Mesothelial cell of epicardium (in vitro differentiated cells): Measurements from ENCODE around the gene IGFBP2. TPM values are rescaled to one million over a fixed set of nuclear protein-coding genes. Genes with fewer than 3 reads are reported as not detected.
A peak's percentile ranks its signal among the peaks of the same experiment; 100 is the strongest.

ENCODE experiments used
- DNase-seq, 2 experiments: peaks; one replicate each; pipeline ENCODE4 v3.0.0; 2021; ENCODE audit warnings: low spot score in 2 of 2; ENCODE audit not compliant: unreplicated experiment in 2 of 2
- H3K27ac Mint-ChIP-seq: 2 replicates; pipeline ENCODE4 v1.8.0; 2021; ENCODE audit warnings: mixed read lengths
- H3K27me3 Mint-ChIP-seq: 2 replicates; pipeline ENCODE4 v1.8.0; 2021; ENCODE audit warnings: low read depth, mixed read lengths
- H3K36me3 Mint-ChIP-seq: 2 replicates; pipeline ENCODE4 v1.8.0; 2021; ENCODE audit warnings: mixed read lengths
- H3K4me1 Mint-ChIP-seq: 2 replicates; pipeline ENCODE4 v1.8.0; 2021; ENCODE audit warnings: mixed read lengths
- H3K4me3 Mint-ChIP-seq: 2 replicates; pipeline ENCODE4 v1.8.0; 2021; ENCODE audit warnings: mild to moderate bottlenecking, moderate library complexity, mixed read lengths
- H3K9me3 Mint-ChIP-seq: 2 replicates; pipeline ENCODE4 v1.8.0; 2021; ENCODE audit warnings: mixed read lengths
- CTCF ChIP-seq: fragments of 200-600 bp; sonication (generic); IDR thresholded peaks from one replicate; pipeline ENCODE4 v1.5.0; 2021; ENCODE audit warnings: antibody characterized with exemption; ENCODE audit not compliant: unreplicated experiment
- total RNA-seq: library from RNA; stranded (reverse); gene quantifications from 3 replicates; pipeline ENCODE4 v1.2.1, GENCODE V29; 2021

The IGFBP2 gene, protein sequence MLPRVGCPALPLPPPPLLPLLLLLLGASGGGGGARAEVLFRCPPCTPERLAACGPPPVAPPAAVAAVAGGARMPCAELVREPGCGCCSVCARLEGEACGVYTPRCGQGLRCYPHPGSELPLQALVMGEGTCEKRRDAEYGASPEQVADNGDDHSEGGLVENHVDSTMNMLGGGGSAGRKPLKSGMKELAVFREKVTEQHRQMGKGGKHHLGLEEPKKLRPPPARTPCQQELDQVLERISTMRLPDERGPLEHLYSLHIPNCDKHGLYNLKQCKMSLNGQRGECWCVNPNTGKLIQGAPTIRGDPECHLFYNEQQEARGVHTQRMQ
- total RNA-seq, result 376 to 409 TPM (median 381 TPM) in 3 replicates

DNA sequence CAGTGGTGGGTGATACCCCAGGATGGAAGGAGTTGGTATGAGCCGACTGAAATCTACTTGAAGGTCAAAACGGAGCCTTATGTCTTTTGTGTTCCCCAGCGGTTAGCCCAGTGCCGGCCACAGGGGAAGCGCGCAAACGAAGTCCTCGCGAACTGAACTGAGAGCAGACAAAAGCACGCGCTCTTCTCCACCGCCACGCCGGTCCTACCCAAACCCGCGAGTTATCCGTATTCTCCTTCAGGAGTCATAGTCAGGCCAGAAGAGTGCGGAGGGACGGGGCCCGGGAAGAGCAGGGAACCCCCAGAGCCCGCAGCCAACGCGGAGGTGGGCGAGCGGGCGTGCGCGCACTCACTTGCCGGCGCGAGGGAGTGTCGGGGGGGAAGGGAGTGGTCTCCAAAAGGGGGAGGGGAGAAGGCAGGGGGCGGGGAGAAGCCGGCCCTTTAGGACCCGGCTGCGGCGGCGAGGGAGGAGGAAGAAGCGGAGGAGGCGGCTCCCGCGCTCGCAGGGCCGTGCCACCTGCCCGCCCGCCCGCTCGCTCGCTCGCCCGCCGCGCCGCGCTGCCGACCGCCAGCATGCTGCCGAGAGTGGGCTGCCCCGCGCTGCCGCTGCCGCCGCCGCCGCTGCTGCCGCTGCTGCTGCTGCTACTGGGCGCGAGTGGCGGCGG, at the start of gene IGFBP2:
Gene IGFBP2 (plus strand): TSS at position 469 of the 664 bp plus-strand sequence. CDS start 104 bp downstream, at position 573.
- Mint-ChIP-seq H3K9me3 (peaks cover 6% of the 10 kb centered on the region), H3K36me3 (peaks cover 6% of the 10 kb centered on the region), H3K4me3 (peak within 1 kb of the TSS; percentile 95), H3K27me3 (no peaks in the 10 kb centered on the region), H3K27ac (peak within 1 kb of the TSS; percentile 88), H3K4me1 (peaks cover 46% of the 10 kb centered on the region)
- no peak for TF ChIP-seq CTCF
- DNase-seq, result peak; percentile 54 to 71

DNA sequence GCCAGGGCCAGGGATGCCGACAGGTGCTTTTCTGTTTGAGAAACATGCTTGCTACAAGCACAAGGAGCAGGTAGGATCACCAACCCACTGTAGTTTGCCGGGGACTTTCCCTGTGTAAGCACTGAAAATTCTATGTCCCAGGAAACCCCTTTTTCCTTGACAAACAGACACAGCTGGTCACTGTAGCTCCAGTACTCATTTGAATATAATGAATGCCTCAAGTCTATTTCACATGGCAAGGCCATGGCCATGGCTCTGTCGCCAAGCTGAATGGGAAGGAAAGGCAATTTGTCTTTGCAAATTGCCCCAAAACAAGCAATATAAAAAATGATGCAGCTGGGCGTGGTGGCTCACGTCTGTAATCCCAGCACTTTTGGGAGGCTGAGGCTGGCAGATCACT, 49.6 kb upstream of the IGFBP2 start:
- Mint-ChIP-seq H3K27ac (peak overlapping the region; percentile 72), H3K4me1 (peaks cover 19% of the 10 kb centered on the region), H3K9me3 (no peaks in the 10 kb centered on the region), H3K36me3 (no peaks in the 10 kb centered on the region), H3K27me3 (peaks cover 2% of the 10 kb centered on the region), H3K4me3 (no peak overlapping the region)
- no peak for TF ChIP-seq CTCF
- no peak for DNase-seq

GRCh38 chr2:216584112-216584511, 49.1 kb upstream of the IGFBP2 start:
- H3K4me3 Mint-ChIP-seq, result no peak overlapping the region
- no peak for DNase-seq
- TF ChIP-seq CTCF, result no peak
- H3K27ac Mint-ChIP-seq, result no peak overlapping the region
- peaks cover 20% of the 10 kb centered on the region for H3K4me1 Mint-ChIP-seq
- H3K9me3 Mint-ChIP-seq, result no peaks in the 10 kb centered on the region
- H3K36me3 Mint-ChIP-seq, result no peaks in the 10 kb centered on the region
- peaks cover 2% of the 10 kb centered on the region for H3K27me3 Mint-ChIP-seq

DNA sequence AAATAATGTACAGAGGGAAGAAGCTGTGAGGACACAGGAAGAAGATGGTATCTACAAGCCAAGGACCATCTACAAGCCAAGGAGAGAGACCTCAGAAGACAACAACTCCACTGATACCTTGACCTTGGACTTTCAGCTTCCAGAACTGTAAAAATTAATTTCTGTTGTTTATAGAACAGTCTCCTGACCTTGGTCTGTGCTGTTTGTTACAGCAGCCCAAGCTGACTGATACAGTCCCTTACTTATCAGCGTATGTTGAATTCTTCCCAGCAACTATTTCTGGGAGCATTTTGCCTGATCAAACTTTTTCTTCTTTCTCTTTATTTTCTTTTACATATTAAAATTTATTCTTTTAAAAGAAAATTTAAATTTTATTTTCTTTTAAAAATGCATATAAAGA, 47.8 kb upstream of the IGFBP2 start:
- Mint-ChIP-seq H3K27me3 (peaks cover 2% of the 10 kb centered on the region), H3K4me1 (peaks cover 26% of the 10 kb centered on the region), H3K4me3 (no peak overlapping the region), H3K36me3 (no peaks in the 10 kb centered on the region), H3K27ac (no peak overlapping the region), H3K9me3 (no peaks in the 10 kb centered on the region)
- DNase-seq, result no peak
- TF ChIP-seq CTCF, result no peak

- no peaks in the 10 kb centered on the region for H3K27me3 Mint-ChIP-seq
- H3K36me3 Mint-ChIP-seq, result no peaks in the 10 kb centered on the region
- H3K4me3 Mint-ChIP-seq, result no peak overlapping the region
- DNase-seq, result no peak
- peaks cover 21% of the 10 kb centered on the region for H3K4me1 Mint-ChIP-seq
- peak overlapping the region; percentile 44 for H3K27ac Mint-ChIP-seq
- TF ChIP-seq CTCF, result no peak
- no peaks in the 10 kb centered on the region for H3K9me3 Mint-ChIP-seq
Observed at GRCh38 chr2:216588861-216589710, 44.1 kb upstream of the IGFBP2 start.
